ENCODE data around the gene VSIG4.

The VSIG4 gene

DNA sequence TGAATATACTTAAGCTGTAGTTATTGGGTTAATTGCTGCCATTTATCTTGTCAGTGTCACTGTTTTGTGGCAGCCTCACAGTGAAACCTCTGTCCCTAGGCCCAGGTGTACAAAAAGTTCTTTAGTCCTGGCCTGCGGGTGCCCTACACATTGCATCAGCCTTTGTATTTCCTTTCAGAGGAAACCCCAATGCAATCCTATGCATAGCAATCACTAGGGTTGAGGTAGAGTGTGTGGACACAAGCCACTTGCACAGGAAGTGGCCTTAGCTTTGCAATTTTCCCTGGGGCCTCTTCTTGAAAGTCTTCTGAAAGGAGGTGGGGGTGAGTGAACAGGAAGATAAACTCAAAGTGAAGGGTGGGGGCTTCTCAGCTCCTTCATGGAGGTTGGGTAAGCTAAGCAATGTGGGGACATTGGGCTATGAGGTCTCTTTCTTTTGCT is 27.8 kb downstream of the VSIG4 start:
- Histone ChIP-seq H3K9me3 (ENCODE audit: insufficient read depth, low read depth, low read length) (no peaks in the 10 kb centered on the region), H3F3A (ENCODE audit: low read depth) (peaks cover 15% of the 10 kb centered on the region), H3K4me2 (ENCODE audit: low read depth, low read length, poor library complexity, severe bottlenecking) (peak overlapping the region; percentile 78), H3K27me3 (ENCODE audit: insufficient read depth, low read length, poor library complexity, severe bottlenecking) (no peaks in the 10 kb centered on the region), H3K4me1 (ENCODE audit: insufficient read depth, low read length, poor library complexity, severe bottlenecking) (peaks cover 78% of the 10 kb centered on the region), H3K4me3 (ENCODE audit: low read length, poor library complexity, severe bottlenecking) (peak overlapping the region; percentile 41), H3K79me2 (ENCODE audit: insufficient read depth, low read length) (peaks cover 18% of the 10 kb centered on the region), H2AFZ (ENCODE audit: low read length) (no peak overlapping the region), H3K9me2 (replicated peaks; ENCODE audit: low read depth, low read length) (no peaks in the 10 kb centered on the region), H4K20me1 (ENCODE audit: insufficient read depth, low read length, poor library complexity, severe bottlenecking) (no peaks in the 10 kb centered on the region), H3K9ac (ENCODE audit: low read depth, low read length, poor library complexity, severe bottlenecking) (peak overlapping the region; percentile 85), H3K36me3 (ENCODE audit: insufficient read depth, low read length) (no peaks in the 10 kb centered on the region)
- TF ChIP-seq, protein P1, sequence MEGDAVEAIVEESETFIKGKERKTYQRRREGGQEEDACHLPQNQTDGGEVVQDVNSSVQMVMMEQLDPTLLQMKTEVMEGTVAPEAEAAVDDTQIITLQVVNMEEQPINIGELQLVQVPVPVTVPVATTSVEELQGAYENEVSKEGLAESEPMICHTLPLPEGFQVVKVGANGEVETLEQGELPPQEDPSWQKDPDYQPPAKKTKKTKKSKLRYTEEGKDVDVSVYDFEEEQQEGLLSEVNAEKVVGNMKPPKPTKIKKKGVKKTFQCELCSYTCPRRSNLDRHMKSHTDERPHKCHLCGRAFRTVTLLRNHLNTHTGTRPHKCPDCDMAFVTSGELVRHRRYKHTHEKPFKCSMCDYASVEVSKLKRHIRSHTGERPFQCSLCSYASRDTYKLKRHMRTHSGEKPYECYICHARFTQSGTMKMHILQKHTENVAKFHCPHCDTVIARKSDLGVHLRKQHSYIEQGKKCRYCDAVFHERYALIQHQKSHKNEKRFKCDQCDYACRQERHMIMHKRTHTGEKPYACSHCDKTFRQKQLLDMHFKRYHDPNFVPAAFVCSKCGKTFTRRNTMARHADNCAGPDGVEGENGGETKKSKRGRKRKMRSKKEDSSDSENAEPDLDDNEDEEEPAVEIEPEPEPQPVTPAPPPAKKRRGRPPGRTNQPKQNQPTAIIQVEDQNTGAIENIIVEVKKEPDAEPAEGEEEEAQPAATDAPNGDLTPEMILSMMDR (conservative IDR thresholded peaks at IDR 0.05; ENCODE audit: low read length) = no peak
- TF ChIP-seq EZH2phosphoT487 (IDR thresholded peaks at IDR 0.05; ENCODE audit: borderline replicate concordance) = no peak

DNA sequence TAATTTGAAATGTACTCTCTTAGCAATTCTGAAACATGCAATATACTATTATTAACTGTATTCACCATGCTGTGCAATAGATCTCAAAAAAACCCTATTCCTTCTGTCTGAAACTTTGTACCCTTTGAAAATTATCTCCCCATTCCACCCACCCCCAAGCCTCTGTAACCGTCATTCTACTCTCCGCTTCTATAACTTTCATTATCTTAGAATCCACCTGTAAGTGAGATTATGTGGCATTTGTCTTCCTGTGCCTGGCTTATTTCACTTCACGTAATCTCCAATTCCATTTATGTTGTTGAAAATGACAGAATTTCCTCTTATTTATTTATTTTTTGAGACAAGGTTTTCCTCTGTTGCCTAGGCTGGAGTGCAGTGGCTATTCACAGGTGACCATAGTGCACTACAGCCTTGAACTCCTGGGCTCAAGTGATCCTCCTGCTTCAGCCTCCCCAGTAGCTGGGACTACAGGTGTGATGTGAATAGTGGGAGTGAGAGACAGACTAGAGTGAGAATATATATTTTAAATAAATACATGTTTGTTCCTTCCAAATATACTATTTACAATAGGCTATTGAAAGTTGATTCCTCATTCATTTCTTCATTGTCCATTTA is 30.5 kb downstream of the VSIG4 start:
- Histone ChIP-seq H3K4me3 (ENCODE audit: low read length, poor library complexity, severe bottlenecking) (peak overlapping the region; percentile 6), H2AFZ (ENCODE audit: low read length) (no peak overlapping the region), H3K27me3 (ENCODE audit: insufficient read depth, low read length, poor library complexity, severe bottlenecking) (no peaks in the 10 kb centered on the region), H3K4me2 (ENCODE audit: low read depth, low read length, poor library complexity, severe bottlenecking) (peak overlapping the region; percentile 23), H3K4me1 (ENCODE audit: insufficient read depth, low read length, poor library complexity, severe bottlenecking) (peaks cover 89% of the 10 kb centered on the region), H3K36me3 (ENCODE audit: insufficient read depth, low read length) (no peaks in the 10 kb centered on the region), H3K9ac (ENCODE audit: low read depth, low read length, poor library complexity, severe bottlenecking) (peak overlapping the region; percentile 65), H3K9me3 (ENCODE audit: insufficient read depth, low read depth, low read length) (no peaks in the 10 kb centered on the region), H3K9me2 (replicated peaks; ENCODE audit: low read depth, low read length) (no peaks in the 10 kb centered on the region), H3F3A (ENCODE audit: low read depth) (peaks cover 21% of the 10 kb centered on the region), H4K20me1 (ENCODE audit: insufficient read depth, low read length, poor library complexity, severe bottlenecking) (no peaks in the 10 kb centered on the region), H3K79me2 (ENCODE audit: insufficient read depth, low read length) (no peaks in the 10 kb centered on the region)
- no peak for TF ChIP-seq EZH2phosphoT487 (IDR thresholded peaks at IDR 0.05; ENCODE audit: borderline replicate concordance)
- TF ChIP-seq, protein P1 (conservative IDR thresholded peaks at IDR 0.05; ENCODE audit: low read length) = no peak

DNA sequence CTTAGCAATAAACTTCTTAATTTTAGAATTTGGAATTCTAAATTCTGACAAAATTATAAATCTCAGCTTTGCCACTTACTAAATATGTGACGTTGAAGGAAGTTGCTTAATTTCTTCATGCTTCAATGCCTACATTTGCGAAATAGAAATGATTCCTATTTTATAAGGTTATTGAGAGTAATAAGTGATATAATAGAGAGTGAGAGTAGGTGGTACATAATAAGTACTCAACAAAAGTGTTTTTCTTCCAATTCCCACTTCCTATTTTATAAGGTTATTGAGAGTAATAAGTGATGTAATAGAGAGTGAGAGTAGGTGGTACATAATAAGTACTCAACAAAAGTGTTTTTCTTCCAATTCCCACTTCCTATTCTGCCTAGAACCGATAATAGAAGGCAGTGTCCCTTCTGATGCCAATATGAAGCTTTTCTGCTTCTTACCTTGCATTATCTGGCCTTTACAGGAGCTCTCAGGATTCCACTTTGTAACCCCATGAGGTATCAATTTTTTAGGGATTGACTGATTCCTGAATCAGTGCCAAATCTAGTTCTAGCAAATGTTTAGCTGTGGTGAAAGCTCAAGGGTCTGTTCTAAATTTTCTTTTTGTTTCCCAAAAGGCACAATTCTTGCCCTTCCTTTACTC is 31.4 kb downstream of the VSIG4 start:
- peaks cover 21% of the 10 kb centered on the region for H3F3A ChIP-seq (ENCODE audit: low read depth)
- H4K20me1 ChIP-seq (ENCODE audit: insufficient read depth, low read length, poor library complexity, severe bottlenecking) = no peaks in the 10 kb centered on the region
- peak overlapping the region; percentile 23 for H3K4me2 ChIP-seq (ENCODE audit: low read depth, low read length, poor library complexity, severe bottlenecking)
- no peaks in the 10 kb centered on the region for H3K9me3 ChIP-seq (ENCODE audit: insufficient read depth, low read depth, low read length)
- H3K4me3 ChIP-seq (ENCODE audit: low read length, poor library complexity, severe bottlenecking) = no peak overlapping the region
- H3K9ac ChIP-seq (ENCODE audit: low read depth, low read length, poor library complexity, severe bottlenecking) = peak overlapping the region; percentile 65
- peaks cover 89% of the 10 kb centered on the region for H3K4me1 ChIP-seq (ENCODE audit: insufficient read depth, low read length, poor library complexity, severe bottlenecking)
- no peaks in the 10 kb centered on the region for H3K27me3 ChIP-seq (ENCODE audit: insufficient read depth, low read length, poor library complexity, severe bottlenecking)
- TF ChIP-seq, protein P1 (conservative IDR thresholded peaks at IDR 0.05; ENCODE audit: low read length) = no peak
- no peak for TF ChIP-seq EZH2phosphoT487 (IDR thresholded peaks at IDR 0.05; ENCODE audit: borderline replicate concordance)
- no peaks in the 10 kb centered on the region for H3K9me2 ChIP-seq (replicated peaks; ENCODE audit: low read depth, low read length)
- H2AFZ ChIP-seq (ENCODE audit: low read length) = no peak overlapping the region
- H3K79me2 ChIP-seq (ENCODE audit: insufficient read depth, low read length) = no peaks in the 10 kb centered on the region
- H3K36me3 ChIP-seq (ENCODE audit: insufficient read depth, low read length) = no peaks in the 10 kb centered on the region

Data from Loucy (cell line).